ENCODE data around the gene ARHGAP15. TPM values are rescaled to one million over a fixed set of nuclear protein-coding genes. Genes with fewer than 3 reads are reported as not detected.

The ARHGAP15 gene
- total and polyA plus RNA-seq, 5 donors from 2014 or later: 242 to 285 (median 260) TPM

- DNase-seq: no peak
- Mint-ChIP-seq H3K4me1 (peaks cover 14 to 34% (median 27%) of the 10 kb centered on the region in 4 donors), H3K9me3 (peaks cover 0 to 5% (median 0%) of the 10 kb centered on the region in 7 donors), H3K27ac (peak overlapping the region in 1 of 3 donors; percentile 29), H3K36me3 (peaks cover 61% of the 10 kb centered on the region), H3K4me3 (no peak overlapping the region), H3K27me3 (no peaks in the 10 kb centered on the region)
- Histone ChIP-seq H3K9me3 (ENCODE audit: control insufficient read depth in 2 of 2, low read length in 2 of 2) (no peaks in the 10 kb centered on the region), H3K4me3 (ENCODE audit: low read depth, low read length) (no peak overlapping the region), H3K36me3 (ENCODE audit: control insufficient read depth, insufficient read depth, low read length) (peaks cover 32% of the 10 kb centered on the region), H3K27ac (ENCODE audit: insufficient read depth, low read length, poor library complexity, severe bottlenecking) (no peak overlapping the region), H3K27me3 (ENCODE audit: control insufficient read depth, insufficient read depth, low read length) (no peaks in the 10 kb centered on the region), H3K4me1 (ENCODE audit: control insufficient read depth, insufficient read depth, low read length, poor library complexity, severe bottlenecking) (no peaks in the 10 kb centered on the region)
- ATAC-seq (ENCODE audit: low read depth in 2 of 2): no peak
Measured at GRCh38 chr2:143717053-143717452, 587.8 kb downstream of the ARHGAP15 start.

- ATAC-seq (ENCODE audit: low read depth in 2 of 2): no peak
- Mint-ChIP-seq H3K4me3 (no peak overlapping the region), H3K27me3 (no peaks in the 10 kb centered on the region), H3K36me3 (peaks cover 55% of the 10 kb centered on the region), H3K9me3 (no peaks in the 10 kb centered on the region), H3K27ac (no peak overlapping the region), H3K4me1 (peaks cover 15 to 33% (median 26%) of the 10 kb centered on the region in 4 donors)
- H3K27ac ChIP-seq (ENCODE audit: insufficient read depth, low read length, poor library complexity, severe bottlenecking): no peak overlapping the region
- no peak for DNase-seq
- H3K27me3 ChIP-seq (ENCODE audit: control insufficient read depth, insufficient read depth, low read length): no peaks in the 10 kb centered on the region
- no peaks in the 10 kb centered on the region for H3K9me3 ChIP-seq (ENCODE audit: control insufficient read depth in 2 of 2, low read length in 2 of 2)
- H3K36me3 ChIP-seq (ENCODE audit: control insufficient read depth, insufficient read depth, low read length): peaks cover 32% of the 10 kb centered on the region
- H3K4me3 ChIP-seq (ENCODE audit: low read depth, low read length): no peak overlapping the region
- no peaks in the 10 kb centered on the region for H3K4me1 ChIP-seq (ENCODE audit: control insufficient read depth, insufficient read depth, low read length, poor library complexity, severe bottlenecking)
Measured at GRCh38 chr2:143717536-143718168, 588.4 kb downstream of the ARHGAP15 start.

- H3K4me1 Mint-ChIP-seq: peaks cover 15 to 27% (median 25%) of the 10 kb centered on the region in 4 donors
- H3K4me3 ChIP-seq (ENCODE audit: low read depth, low read length): no peak overlapping the region
- DNase-seq (no peak), ATAC-seq (ENCODE audit: low read depth in 2 of 2) (no peak)
- H3K4me1 ChIP-seq (ENCODE audit: control insufficient read depth, insufficient read depth, low read length, poor library complexity, severe bottlenecking): no peaks in the 10 kb centered on the region
- H3K36me3 Mint-ChIP-seq: peaks cover 46% of the 10 kb centered on the region
- peaks cover 35% of the 10 kb centered on the region for H3K36me3 ChIP-seq (ENCODE audit: control insufficient read depth, insufficient read depth, low read length)
- H3K4me3 Mint-ChIP-seq: no peak overlapping the region
- H3K27me3 Mint-ChIP-seq: no peaks in the 10 kb centered on the region
- H3K27me3 ChIP-seq (ENCODE audit: control insufficient read depth, insufficient read depth, low read length): no peaks in the 10 kb centered on the region
- no peaks in the 10 kb centered on the region for H3K9me3 Mint-ChIP-seq
- H3K27ac Mint-ChIP-seq: peak overlapping the region in 1 of 3 donors; percentile 45
- H3K27ac ChIP-seq (ENCODE audit: insufficient read depth, low read length, poor library complexity, severe bottlenecking): no peak overlapping the region
- H3K9me3 ChIP-seq (ENCODE audit: control insufficient read depth in 2 of 2, low read length in 2 of 2): no peaks in the 10 kb centered on the region
Measured at GRCh38 chr2:143718745-143719144, 589.5 kb downstream of the ARHGAP15 start.

GRCh38 chr2:143719406-143719805, 590.2 kb downstream of the ARHGAP15 start:
- Mint-ChIP-seq H3K27me3 (no peaks in the 10 kb centered on the region), H3K4me3 (no peak overlapping the region), H3K27ac (peak overlapping the region in 1 of 3 donors; percentile 80), H3K4me1 (peaks cover 15 to 28% (median 25%) of the 10 kb centered on the region in 4 donors), H3K9me3 (no peaks in the 10 kb centered on the region), H3K36me3 (peaks cover 48% of the 10 kb centered on the region)
- Histone ChIP-seq H3K9me3 (ENCODE audit: control insufficient read depth in 2 of 2, low read length in 2 of 2) (no peaks in the 10 kb centered on the region), H3K4me3 (ENCODE audit: low read depth, low read length) (no peak overlapping the region), H3K36me3 (ENCODE audit: control insufficient read depth, insufficient read depth, low read length) (peaks cover 35% of the 10 kb centered on the region), H3K27ac (ENCODE audit: insufficient read depth, low read length, poor library complexity, severe bottlenecking) (no peak overlapping the region), H3K4me1 (ENCODE audit: control insufficient read depth, insufficient read depth, low read length, poor library complexity, severe bottlenecking) (no peaks in the 10 kb centered on the region), H3K27me3 (ENCODE audit: control insufficient read depth, insufficient read depth, low read length) (no peaks in the 10 kb centered on the region)
- DNase-seq (no peak), ATAC-seq (ENCODE audit: low read depth in 2 of 2) (no peak)

- ATAC-seq (ENCODE audit: low read depth in 2 of 2): no peak
- H3K9me3 ChIP-seq (ENCODE audit: control insufficient read depth in 2 of 2, low read length in 2 of 2): no peaks in the 10 kb centered on the region
- Mint-ChIP-seq H3K4me3 (no peak overlapping the region), H3K4me1 (peaks cover 15 to 30% (median 22%) of the 10 kb centered on the region in 4 donors), H3K27me3 (no peaks in the 10 kb centered on the region), H3K36me3 (peaks cover 47% of the 10 kb centered on the region), H3K9me3 (no peaks in the 10 kb centered on the region), H3K27ac (no peak overlapping the region)
- H3K36me3 ChIP-seq (ENCODE audit: control insufficient read depth, insufficient read depth, low read length): peaks cover 37% of the 10 kb centered on the region
- DNase-seq: no peak
- H3K27me3 ChIP-seq (ENCODE audit: control insufficient read depth, insufficient read depth, low read length): no peaks in the 10 kb centered on the region
- no peaks in the 10 kb centered on the region for H3K4me1 ChIP-seq (ENCODE audit: control insufficient read depth, insufficient read depth, low read length, poor library complexity, severe bottlenecking)
- H3K4me3 ChIP-seq (ENCODE audit: low read depth, low read length): no peak overlapping the region
- H3K27ac ChIP-seq (ENCODE audit: insufficient read depth, low read length, poor library complexity, severe bottlenecking): no peak overlapping the region
Measured at GRCh38 chr2:143720095-143720664, 591.0 kb downstream of the ARHGAP15 start.

- peaks cover 22% of the 10 kb centered on the region for H3K4me1 ChIP-seq (ENCODE audit: control insufficient read depth, insufficient read depth, low read length, poor library complexity, severe bottlenecking)
- no peak overlapping the region for H3K27ac ChIP-seq (ENCODE audit: insufficient read depth, low read length, poor library complexity, severe bottlenecking)
- peaks cover 26 to 55% (median 35%) of the 10 kb centered on the region in 4 donors for H3K4me1 Mint-ChIP-seq
- no peaks in the 10 kb centered on the region for H3K27me3 ChIP-seq (ENCODE audit: control insufficient read depth, insufficient read depth, low read length)
- no peaks in the 10 kb centered on the region for H3K9me3 ChIP-seq (ENCODE audit: control insufficient read depth in 2 of 2, low read length in 2 of 2)
- peaks cover 19% of the 10 kb centered on the region for H3K36me3 Mint-ChIP-seq
- peaks cover 30% of the 10 kb centered on the region for H3K36me3 ChIP-seq (ENCODE audit: control insufficient read depth, insufficient read depth, low read length)
- no peak for DNase-seq
- no peaks in the 10 kb centered on the region for H3K9me3 Mint-ChIP-seq
- H3K4me3 ChIP-seq (ENCODE audit: low read depth, low read length): no peak overlapping the region
- H3K27ac Mint-ChIP-seq: no peak overlapping the region
- no peak for ATAC-seq (ENCODE audit: low read depth in 2 of 2)
- H3K27me3 Mint-ChIP-seq: no peaks in the 10 kb centered on the region
- H3K4me3 Mint-ChIP-seq: no peak overlapping the region
Measured at GRCh38 chr2:143725400-143725799, 596.2 kb downstream of the ARHGAP15 start.

GRCh38 chr2:143726151-143726845, 597.1 kb downstream of the ARHGAP15 start:
- H3K4me3 ChIP-seq (ENCODE audit: low read depth, low read length): no peak overlapping the region
- H3K36me3 ChIP-seq (ENCODE audit: control insufficient read depth, insufficient read depth, low read length): peaks cover 27% of the 10 kb centered on the region
- Mint-ChIP-seq H3K27ac (no peak overlapping the region), H3K36me3 (peaks cover 16% of the 10 kb centered on the region), H3K4me1 (peaks cover 32 to 55% (median 37%) of the 10 kb centered on the region in 4 donors), H3K4me3 (no peak overlapping the region), H3K9me3 (no peaks in the 10 kb centered on the region), H3K27me3 (no peaks in the 10 kb centered on the region)
- no peaks in the 10 kb centered on the region for H3K9me3 ChIP-seq (ENCODE audit: control insufficient read depth in 2 of 2, low read length in 2 of 2)
- H3K4me1 ChIP-seq (ENCODE audit: control insufficient read depth, insufficient read depth, low read length, poor library complexity, severe bottlenecking): peaks cover 24% of the 10 kb centered on the region
- no peaks in the 10 kb centered on the region for H3K27me3 ChIP-seq (ENCODE audit: control insufficient read depth, insufficient read depth, low read length)
- DNase-seq: no peak
- H3K27ac ChIP-seq (ENCODE audit: insufficient read depth, low read length, poor library complexity, severe bottlenecking): no peak overlapping the region
- no peak for ATAC-seq (ENCODE audit: low read depth in 2 of 2)

All from CD4-positive, CD25-positive, alpha-beta regulatory T cell (primary cell).